SHP77 treated with DMSO at 0.1 percent for 48 hours (cell line): Measurements from ENCODE around the gene NR1H4.
"Not testable (repeated sequence)": the region's sequence is repeated elsewhere in the genome, so short reads cannot be mapped to it uniquely, and the experiment has no call there.

Experiments used
- DNase-seq: peaks from one replicate; lab custom pipeline; 2025; lab: John Stamatoyannopoulos, UW

Gene NR1H4

DNA sequence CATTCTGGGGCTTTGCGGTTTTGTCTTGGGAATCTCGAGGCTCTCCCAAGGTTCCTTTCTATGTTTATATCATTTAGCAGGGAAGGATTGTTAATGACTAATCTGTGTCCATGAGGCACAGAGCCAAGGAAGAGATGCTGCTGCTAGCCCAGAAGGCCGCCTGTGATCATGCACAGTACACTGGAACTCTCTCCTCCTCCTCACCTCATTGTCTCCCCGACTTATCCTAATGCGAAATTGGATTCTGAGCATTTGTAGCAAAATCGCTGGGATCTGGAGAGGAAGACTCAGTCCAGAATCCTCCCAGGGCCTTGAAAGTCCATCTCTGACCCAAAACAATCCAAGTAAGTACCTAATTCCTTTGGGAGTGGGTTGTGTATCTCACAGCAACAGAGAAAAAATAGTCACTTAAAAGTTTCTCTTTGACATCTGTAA lies at the start of gene NR1H4:
Gene NR1H4 (plus strand): TSS at position 151 of the 435 bp plus-strand sequence. CDS start 19,458 bp downstream, outside the sequence.
- no peak for DNase-seq

GRCh38 chr12:100426145-100426544 lies 47.5 kb upstream of the NR1H4 start:
- no peak for DNase-seq

- DNase-seq = no peak
Measured at GRCh38 chr12:100427078-100427477, 46.6 kb upstream of the NR1H4 start.

GRCh38 chr12:100430251-100430650 lies 43.4 kb upstream of the NR1H4 start:
- DNase-seq = not testable (repeated sequence)

DNA sequence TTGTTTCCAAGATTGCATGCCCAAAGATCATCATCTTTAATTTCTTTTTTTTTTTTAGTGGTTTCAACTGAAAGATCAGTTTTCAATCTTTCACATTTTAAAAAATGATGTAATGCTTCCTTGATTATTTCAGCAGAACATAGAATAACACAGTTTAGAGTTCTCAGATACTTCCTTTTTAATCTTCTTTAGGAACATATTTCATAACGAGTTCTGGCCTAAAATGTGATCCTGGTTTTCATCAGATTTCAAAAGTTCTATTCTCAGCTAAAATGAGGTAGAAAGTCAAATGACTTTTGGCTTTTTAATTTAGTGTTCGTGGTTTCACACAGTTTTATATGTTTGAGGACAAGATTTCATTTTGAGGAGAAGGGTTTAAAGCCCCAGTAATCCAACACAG lies 40.0 kb upstream of the NR1H4 start:
- DNase-seq = no peak

GRCh38 chr12:100434177-100434576 lies 39.5 kb upstream of the NR1H4 start:
- DNase-seq = no peak

DNA sequence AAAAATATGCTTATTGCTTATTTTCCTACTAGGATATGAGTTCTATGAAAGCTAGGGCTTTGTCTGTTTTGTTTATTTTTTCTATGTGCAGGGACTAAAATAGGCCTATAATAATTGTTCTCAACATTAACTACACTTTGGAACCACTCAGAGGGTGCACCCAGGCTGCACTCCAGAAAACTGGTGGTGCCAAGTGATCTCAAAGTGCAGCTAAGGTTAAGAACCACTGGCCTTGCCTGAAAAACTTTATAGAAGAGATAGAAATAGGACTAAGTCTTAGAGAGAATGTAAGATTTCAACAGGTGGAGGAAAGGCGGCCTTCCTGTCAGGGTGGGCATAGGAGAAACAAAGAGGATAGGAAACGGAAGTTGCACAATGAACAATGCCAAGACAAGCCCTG lies 37.7 kb upstream of the NR1H4 start:
- DNase-seq = no peak

GRCh38 chr12:100437038-100437841 lies 36.4 kb upstream of the NR1H4 start:
- no peak for DNase-seq

- DNase-seq = no peak
Measured at GRCh38 chr12:100439797-100440196, 33.9 kb upstream of the NR1H4 start.

DNA sequence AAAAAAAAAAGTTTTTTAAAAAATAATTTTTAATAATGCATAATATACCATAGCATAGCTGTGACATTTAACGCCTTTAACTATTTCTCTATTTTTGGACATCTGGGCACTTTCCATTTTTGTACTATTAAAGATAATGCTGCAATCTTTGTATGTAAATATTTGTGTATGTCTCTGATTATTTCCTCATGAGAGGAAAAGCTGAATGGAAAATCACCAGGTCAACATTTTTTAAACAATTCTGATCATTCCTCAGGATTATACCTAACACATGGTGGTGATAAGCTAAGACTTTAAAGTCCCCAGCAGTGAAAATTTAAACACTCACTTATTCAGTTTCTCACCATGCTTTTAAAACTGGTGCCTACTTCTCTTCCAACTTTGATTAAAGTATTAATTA lies 31.3 kb upstream of the NR1H4 start:
- DNase-seq = no peak

- DNase-seq = no peak
Measured at GRCh38 chr12:100443434-100443833, 30.2 kb upstream of the NR1H4 start.

DNA sequence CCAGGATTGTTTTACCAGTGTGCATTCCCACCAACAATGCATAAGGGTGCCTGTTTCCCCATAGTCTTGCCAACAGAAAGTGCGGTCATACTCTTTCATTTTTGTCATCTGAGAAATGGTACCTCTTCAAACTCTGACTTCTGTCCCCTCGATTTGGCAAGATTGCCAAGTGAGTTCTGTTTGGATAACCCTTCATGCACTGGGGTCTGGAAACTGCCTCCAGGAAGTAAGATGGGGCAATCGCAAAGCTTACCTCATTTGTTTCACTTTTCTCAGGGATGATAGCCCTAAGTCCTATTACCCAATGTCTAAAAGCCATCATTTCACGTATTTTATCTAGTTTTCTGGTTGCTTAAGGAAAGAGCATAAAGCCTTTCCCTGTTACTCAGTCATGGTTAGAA lies 28.6 kb upstream of the NR1H4 start:
- no peak for DNase-seq

DNA sequence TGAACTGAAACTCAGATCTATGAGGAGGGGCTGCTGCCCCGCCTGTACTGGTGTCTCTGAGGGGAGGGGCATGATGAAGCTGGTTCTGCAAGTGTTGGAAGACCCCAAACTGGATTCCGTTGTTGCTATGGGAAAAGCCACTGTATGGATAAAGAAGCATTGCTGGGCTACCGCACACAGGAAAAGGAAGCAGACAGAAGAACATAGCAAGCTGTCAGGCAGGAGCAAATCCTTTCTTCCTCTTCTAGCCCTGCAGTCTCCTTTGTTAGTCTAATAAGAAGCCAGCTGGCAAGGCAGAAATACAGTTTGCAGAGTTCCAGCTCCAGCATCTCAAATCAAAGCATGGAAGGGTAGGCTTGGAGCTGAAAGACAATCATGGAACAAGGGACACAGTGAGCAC lies 26.3 kb upstream of the NR1H4 start:
- DNase-seq = no peak

DNA sequence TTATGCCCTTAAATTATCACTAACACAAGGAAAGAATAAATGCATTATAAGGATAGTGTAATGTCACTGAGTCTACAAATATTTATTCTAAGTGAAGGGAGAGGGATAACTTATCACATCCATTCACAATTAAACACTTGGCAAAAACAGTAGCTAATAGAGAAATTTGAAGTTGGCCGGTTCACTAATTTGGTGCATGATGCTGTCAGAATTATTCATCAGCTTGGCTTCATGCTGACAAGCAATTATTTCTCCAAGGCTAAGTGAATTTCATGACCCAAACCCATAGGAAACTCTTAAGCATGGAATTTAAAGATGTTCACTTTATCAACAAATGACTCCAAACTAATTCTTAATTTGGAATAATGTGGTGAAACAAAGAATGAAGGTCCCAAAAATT lies 25.0 kb upstream of the NR1H4 start:
- DNase-seq = no peak

- no peak for DNase-seq
Measured at GRCh38 chr12:100450735-100451134, 22.9 kb upstream of the NR1H4 start.

GRCh38 chr12:100453951-100454350 lies 19.7 kb upstream of the NR1H4 start:
- no peak for DNase-seq

GRCh38 chr12:100455896-100456295 lies 17.8 kb upstream of the NR1H4 start:
- DNase-seq = no peak

DNA sequence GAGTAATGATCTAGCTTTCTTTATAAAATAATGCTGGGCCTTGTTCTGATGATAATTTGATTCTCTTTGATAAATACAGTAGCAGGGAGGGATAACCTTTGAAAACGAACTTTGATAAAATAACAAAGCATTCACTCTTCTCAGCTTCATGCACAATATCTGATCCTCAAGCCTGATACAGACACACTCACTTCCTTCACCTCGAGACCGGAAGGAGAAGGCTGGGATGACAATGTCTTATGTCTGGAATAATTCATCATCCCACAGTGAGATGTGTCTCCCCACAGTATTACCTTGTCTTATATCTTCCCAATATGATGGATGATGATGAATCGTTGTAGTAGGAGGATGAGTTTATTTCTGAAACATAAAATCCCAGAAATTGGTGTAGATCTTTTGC lies 15.5 kb upstream of the NR1H4 start:
- no peak for DNase-seq

- DNase-seq = no peak
Measured at GRCh38 chr12:100460702-100461101, 13.0 kb upstream of the NR1H4 start.

DNA sequence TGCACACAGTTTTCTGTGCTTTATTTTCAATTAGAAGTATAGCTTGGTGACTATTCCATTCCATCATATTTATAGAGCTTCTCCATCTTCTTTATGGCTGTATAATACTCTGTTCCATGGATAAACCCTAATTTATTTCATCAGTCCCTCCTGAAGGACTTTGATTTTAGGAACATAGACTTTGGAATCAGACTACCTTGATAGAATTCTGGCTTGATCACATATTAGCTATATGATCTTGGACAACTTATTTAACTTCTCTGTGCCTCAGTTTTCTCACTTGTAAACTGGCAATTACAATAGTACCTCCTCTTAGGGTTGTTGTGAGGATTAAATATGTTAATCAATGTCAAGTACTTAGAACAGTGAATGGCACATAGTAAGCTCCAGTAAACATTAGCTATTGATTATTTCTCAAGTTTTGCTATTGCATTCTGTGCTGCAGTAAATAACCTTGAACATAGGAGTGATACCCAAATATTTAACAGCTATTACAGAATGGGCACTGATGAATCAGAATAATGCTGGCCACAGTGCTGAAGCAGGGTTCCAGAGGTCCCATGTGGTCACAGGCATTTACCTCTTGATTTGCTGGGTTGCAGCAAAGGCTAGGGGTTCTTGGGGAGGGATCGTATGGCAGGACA lies 12.2 kb upstream of the NR1H4 start:
- DNase-seq = no peak

DNA sequence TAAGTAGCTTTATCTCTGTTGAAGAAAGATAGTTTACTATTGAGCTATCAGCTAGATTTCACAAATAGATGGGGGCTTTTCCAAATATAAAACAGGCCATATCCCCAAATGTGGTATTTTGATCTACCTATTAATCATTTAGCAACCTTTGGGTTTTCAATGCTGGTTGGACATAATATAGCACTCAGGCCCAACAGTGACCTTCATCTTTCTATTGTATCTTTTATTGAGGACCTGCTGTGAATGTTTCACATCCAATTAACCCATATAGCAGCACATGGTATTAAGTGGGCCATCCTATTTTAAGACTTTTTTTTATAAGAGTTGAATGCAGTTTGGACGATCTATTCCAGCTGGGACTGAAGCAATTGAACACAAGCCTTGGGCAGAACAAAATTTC lies 10.0 kb upstream of the NR1H4 start:
- no peak for DNase-seq

GRCh38 chr12:100464529-100464928 lies 9.1 kb upstream of the NR1H4 start:
- no peak for DNase-seq

DNA sequence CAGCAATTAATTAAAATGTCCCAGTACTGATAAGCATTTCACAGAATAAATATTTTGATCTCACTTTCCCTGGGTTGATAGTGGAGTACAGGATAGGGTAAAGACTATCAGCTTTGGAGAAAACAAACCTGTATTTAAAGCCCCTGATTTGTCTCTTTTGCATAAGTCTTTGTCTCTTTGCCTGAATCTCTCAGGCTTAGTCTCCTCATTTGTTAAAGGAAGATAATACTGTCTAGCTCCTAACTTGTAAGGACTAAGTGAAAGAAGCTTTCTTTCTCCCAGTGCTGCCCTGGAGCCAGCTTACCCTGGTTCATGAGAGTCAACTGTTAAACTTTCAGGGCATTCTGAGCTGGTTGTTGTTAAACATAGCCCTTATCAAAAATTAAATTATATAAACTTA lies 5.5 kb upstream of the NR1H4 start:
- no peak for DNase-seq

- DNase-seq = no peak
Measured at GRCh38 chr12:100472325-100472724, 1.3 kb upstream of the NR1H4 start.
